ENCODE results near the gene KLHL40.

Gene KLHL40

DNA sequence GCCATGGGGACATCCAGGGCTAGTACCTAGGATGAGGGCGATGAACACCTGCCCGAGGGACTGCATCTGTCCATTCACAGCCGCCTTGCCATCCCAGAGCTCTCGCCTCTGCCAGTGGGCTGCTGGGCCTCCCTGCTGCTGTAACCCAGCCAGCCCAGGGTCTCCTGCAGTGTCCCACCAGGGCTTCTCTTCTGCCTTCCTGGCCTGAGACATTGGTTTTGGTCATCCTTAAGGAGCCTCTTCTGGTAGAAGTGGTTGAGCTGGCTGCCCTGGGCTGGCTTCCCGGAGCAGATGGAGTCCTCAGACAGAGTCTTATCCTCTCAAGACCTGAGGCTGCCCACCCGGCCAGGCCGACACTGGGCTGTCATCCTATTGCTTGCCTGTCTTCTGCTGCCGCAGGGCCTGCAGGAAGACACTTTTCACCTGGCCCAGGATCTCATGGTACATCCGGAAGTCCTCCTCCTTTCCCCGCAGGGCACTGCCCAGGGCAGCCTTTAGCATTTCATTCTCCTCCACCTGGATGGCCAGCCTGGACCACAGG, 23.3 kb downstream of the KLHL40 start:
- Histone ChIP-seq H3K4me1 (ENCODE audit: low read length) (no peaks in the 10 kb centered on the region), H3F3A (ENCODE audit: insufficient read depth, low read length) (no peaks in the 10 kb centered on the region), H4K20me1 (ENCODE audit: insufficient read depth, low read length) (no peaks in the 10 kb centered on the region), H3K27me3 (replicated peaks; ENCODE audit: insufficient read depth, low read length) (no peaks in the 10 kb centered on the region), H3K4me2 (ENCODE audit: low read depth, low read length) (no peak overlapping the region), H3K9me2 (replicated peaks; ENCODE audit: insufficient read depth, low read length) (no peaks in the 10 kb centered on the region), H3K4me3 (ENCODE audit: low read length) (no peak overlapping the region), H3K36me3 (replicated peaks; ENCODE audit: insufficient read depth, low read length) (no peaks in the 10 kb centered on the region), H3K9ac (ENCODE audit: low read length) (no peak overlapping the region), H3K79me2 (ENCODE audit: low read length) (no peaks in the 10 kb centered on the region), H3K27ac (ENCODE audit: low read length) (no peak overlapping the region), H3K9me3 (replicated peaks; ENCODE audit: insufficient read depth, low read length) (no peaks in the 10 kb centered on the region), H2AFZ (ENCODE audit: low read length) (no peak overlapping the region)
- TF ChIP-seq EZH2 (optimal IDR thresholded peaks at IDR 0.05; ENCODE audit: low read depth, low read length) (no peak), EZH2phosphoT487 (IDR thresholded peaks at IDR 0.05; ENCODE audit: low read length) (no peak)
- TF ChIP-seq, protein P1, sequence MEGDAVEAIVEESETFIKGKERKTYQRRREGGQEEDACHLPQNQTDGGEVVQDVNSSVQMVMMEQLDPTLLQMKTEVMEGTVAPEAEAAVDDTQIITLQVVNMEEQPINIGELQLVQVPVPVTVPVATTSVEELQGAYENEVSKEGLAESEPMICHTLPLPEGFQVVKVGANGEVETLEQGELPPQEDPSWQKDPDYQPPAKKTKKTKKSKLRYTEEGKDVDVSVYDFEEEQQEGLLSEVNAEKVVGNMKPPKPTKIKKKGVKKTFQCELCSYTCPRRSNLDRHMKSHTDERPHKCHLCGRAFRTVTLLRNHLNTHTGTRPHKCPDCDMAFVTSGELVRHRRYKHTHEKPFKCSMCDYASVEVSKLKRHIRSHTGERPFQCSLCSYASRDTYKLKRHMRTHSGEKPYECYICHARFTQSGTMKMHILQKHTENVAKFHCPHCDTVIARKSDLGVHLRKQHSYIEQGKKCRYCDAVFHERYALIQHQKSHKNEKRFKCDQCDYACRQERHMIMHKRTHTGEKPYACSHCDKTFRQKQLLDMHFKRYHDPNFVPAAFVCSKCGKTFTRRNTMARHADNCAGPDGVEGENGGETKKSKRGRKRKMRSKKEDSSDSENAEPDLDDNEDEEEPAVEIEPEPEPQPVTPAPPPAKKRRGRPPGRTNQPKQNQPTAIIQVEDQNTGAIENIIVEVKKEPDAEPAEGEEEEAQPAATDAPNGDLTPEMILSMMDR (IDR thresholded peaks at IDR 0.05; ENCODE audit: low read length) = no peak
- no peak for DNase-seq

DNA sequence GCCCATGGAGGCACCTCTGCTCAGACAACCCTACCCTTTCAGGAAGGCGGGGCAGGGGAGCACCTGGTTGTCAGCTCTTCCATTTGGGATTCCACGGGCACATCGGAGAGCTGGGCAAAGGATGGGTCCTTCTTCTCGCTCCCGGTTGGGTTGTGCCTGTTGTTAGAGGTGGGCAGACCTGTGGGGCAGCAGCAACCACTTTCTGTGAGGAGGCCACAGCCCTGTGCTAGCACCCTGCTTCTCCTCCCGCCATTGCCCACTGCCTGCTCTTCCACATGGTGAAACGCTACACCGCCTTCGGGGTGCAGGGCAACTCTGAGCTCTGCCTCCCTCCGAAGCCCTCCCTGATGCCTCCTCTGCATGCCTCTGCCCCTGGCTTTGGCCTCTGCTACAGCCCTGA, 24.3 kb downstream of the KLHL40 start:
- Histone ChIP-seq H3K79me2 (ENCODE audit: low read length) (no peaks in the 10 kb centered on the region), H3K36me3 (replicated peaks; ENCODE audit: insufficient read depth, low read length) (no peaks in the 10 kb centered on the region), H3F3A (ENCODE audit: insufficient read depth, low read length) (no peaks in the 10 kb centered on the region), H4K20me1 (ENCODE audit: insufficient read depth, low read length) (no peaks in the 10 kb centered on the region), H2AFZ (ENCODE audit: low read length) (no peak overlapping the region), H3K9me2 (replicated peaks; ENCODE audit: insufficient read depth, low read length) (no peaks in the 10 kb centered on the region), H3K27me3 (replicated peaks; ENCODE audit: insufficient read depth, low read length) (no peaks in the 10 kb centered on the region), H3K4me3 (ENCODE audit: low read length) (no peak overlapping the region), H3K9me3 (replicated peaks; ENCODE audit: insufficient read depth, low read length) (no peaks in the 10 kb centered on the region), H3K4me1 (ENCODE audit: low read length) (no peaks in the 10 kb centered on the region), H3K4me2 (ENCODE audit: low read depth, low read length) (no peak overlapping the region), H3K9ac (ENCODE audit: low read length) (no peak overlapping the region), H3K27ac (ENCODE audit: low read length) (no peak overlapping the region)
- TF ChIP-seq EZH2 (optimal IDR thresholded peaks at IDR 0.05; ENCODE audit: low read depth, low read length) = no peak
- TF ChIP-seq, protein P1 (IDR thresholded peaks at IDR 0.05; ENCODE audit: low read length) = no peak
- no peak for TF ChIP-seq EZH2phosphoT487 (IDR thresholded peaks at IDR 0.05; ENCODE audit: low read length)
- DNase-seq = no peak

DNA sequence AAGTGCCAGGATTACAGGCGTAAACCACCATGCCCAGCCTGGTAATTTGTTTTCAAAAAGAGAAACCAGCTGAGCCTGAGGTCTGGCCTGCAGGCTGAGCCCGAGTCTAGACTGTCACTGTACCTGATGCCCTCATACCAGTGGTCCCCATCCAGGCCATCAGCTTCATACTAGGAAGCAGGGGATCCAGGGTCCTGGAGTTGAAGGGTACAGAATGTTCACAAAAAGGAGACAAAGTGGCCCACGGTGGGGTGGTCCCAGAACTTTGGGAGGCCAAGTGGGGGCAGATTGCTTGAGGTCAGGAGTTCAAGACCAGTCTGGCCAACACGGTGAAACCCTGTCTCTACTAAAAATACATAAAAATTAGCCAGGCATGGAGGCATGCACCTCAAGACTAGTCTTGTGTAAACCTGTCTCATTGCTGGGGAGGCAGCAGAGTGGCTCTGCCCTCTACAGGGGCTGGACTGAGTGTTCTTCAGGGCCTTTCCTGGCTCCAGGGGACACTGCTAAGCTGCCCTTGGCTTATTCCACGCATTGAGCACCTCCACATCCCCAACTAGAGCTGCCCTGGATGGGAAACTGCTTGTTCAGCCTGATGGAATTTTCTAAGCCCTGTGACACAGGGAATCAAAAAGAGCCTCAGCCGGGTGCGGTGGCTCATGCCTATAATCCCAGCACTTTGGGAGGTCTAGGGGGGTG, 25.1 kb downstream of the KLHL40 start:
- Histone ChIP-seq H3K4me1 (ENCODE audit: low read length) (no peaks in the 10 kb centered on the region), H3K9me3 (replicated peaks; ENCODE audit: insufficient read depth, low read length) (no peaks in the 10 kb centered on the region), H3K9ac (ENCODE audit: low read length) (no peak overlapping the region), H3K27ac (ENCODE audit: low read length) (no peak overlapping the region), H3K4me3 (ENCODE audit: low read length) (no peak overlapping the region), H2AFZ (ENCODE audit: low read length) (no peak overlapping the region), H3K27me3 (replicated peaks; ENCODE audit: insufficient read depth, low read length) (no peaks in the 10 kb centered on the region), H3K9me2 (replicated peaks; ENCODE audit: insufficient read depth, low read length) (no peaks in the 10 kb centered on the region), H3F3A (ENCODE audit: insufficient read depth, low read length) (no peaks in the 10 kb centered on the region), H3K36me3 (replicated peaks; ENCODE audit: insufficient read depth, low read length) (no peaks in the 10 kb centered on the region), H3K79me2 (ENCODE audit: low read length) (no peaks in the 10 kb centered on the region), H4K20me1 (ENCODE audit: insufficient read depth, low read length) (no peaks in the 10 kb centered on the region), H3K4me2 (ENCODE audit: low read depth, low read length) (no peak overlapping the region)
- DNase-seq = no peak
- TF ChIP-seq EZH2 (optimal IDR thresholded peaks at IDR 0.05; ENCODE audit: low read depth, low read length) (no peak), EZH2phosphoT487 (IDR thresholded peaks at IDR 0.05; ENCODE audit: low read length) (no peak)
- TF ChIP-seq, protein P1 (IDR thresholded peaks at IDR 0.05; ENCODE audit: low read length) = no peak
